ENCODE results near the gene TGIF1.

The TGIF1 gene

DNA sequence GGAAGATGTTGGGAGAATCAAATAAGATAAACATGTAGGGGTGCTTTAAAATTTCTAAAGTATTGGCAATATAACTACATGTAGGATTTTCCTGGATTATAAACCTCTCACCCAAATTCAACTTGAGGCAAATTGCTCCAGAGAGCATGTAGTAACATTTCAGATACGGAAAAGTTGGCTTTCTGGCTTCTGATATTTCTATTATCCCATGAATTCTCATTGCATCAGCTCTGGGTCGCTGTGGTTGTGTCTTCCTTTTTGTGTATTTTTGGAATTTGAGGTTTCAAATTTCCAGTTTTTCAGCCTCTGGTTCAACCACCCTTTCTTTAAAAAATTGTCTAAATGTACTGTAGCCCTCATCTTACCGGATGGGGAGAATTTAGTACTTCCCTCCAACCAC is 32.3 kb downstream of the TGIF1 start:
- DNase-seq (ENCODE audit: low read depth in 2 of 2) = no peak

DNA sequence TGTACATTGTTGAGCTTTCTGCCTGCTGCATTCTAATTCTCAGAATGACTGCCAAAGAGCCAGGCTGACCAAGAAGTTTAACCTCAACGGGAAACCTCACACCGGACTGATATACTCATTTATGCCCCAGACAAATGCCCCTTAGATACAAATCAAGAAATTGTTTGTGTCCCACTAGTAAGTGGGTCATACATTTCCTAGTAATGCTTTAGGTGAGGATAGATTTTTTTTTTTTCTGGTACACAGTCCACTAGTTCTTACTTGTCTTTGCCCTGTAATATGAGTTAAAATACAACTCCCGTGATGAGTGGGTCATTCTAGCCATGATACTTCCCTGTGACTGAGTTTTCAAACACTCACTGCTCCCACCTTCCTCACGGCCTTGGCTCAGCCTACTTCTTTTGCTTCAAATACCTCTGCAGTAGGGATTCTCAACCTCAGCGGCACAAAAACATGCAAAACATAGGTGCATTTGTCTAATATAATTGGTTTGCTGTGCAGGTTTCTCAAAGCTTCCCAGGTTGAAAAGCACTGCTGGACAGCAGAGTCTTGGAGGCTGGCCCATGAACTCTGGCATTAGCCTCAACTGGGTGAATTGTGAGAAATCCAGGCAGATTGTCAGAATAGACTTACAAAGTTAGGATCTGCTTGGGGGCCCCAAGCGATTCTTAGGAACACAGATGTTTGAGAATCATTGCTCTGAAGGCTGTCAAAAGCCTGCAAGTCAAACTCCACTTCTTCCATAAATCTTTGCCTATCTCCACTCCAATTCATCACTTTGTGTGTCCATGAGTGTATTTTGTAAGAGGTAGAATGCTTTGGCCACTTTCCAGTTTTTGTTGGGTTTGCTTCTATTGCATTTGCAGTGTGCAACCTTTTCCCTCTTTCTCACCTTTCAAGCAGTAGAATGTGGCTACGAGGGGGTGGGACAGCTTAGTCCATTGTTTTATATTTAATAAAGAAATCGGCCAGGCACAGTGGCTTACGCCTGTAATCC is 35.5 kb downstream of the TGIF1 start:
- DNase-seq (ENCODE audit: low read depth in 2 of 2) = no peak

DNA sequence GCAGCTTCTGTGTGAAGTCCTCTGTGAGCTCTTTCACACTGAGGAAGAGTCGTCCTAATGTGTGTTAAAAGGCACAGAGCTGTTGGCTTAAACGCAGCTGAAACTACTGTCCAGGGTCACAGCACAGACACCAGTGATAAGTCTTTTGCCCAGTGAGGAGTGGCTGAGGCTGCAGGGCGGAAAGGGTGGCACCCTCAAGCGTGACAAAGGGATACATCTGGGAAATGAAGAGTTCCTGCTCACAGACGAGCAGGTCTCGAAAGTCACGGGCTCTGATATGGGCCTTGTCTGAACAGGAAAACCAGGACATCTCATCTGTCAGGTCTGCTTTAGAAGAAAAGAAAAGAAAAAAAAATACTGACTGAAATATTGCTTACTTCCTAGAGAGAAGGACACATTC is 36.5 kb downstream of the TGIF1 start:
- DNase-seq (ENCODE audit: low read depth in 2 of 2) = no peak

DNA sequence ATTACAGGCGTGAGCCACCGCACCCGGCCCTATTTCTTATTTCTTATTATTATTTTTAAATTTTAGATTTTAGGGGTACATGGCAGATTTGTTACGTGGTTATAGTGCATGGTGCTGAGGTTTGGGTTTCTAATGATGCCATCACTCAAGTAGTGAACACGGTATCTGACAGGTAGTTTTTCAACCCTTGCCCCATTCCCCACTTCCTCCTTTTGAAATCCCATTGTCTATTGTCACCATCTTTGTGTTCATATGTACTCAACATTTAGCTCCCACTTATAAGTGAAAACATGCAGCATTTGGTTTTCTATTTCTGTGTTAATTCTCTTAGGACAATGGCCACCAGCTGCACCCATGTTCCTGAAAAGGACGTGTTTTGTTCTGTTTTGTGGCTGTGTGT is 39.5 kb downstream of the TGIF1 start:
- no peak for DNase-seq (ENCODE audit: low read depth in 2 of 2)

DNA sequence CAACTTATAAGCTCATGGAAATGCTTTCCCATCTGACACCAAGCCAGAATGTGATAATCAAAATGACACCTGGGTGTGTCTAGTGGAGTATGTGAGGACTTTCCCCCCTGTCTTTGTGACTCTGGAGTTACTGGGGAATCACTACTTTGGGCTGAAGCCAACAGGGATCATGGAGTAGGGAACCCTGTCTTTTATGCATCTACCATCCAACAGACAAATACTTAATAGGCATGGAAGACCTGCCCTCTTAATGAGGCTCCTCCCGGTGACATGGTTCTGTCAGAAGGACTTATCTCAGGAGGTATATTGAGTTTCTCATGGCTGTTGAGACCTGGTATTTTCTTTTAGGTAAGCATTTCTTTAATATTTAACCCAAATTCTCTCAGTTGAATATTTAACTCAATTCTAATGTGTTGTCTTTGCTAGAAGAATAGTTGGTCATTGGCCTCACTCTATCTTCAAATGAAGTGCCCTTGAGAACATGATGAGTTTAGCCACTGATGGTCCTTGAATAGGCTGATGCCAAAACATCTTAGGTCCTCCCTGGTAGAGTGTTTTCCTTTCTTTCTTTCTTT is 42.1 kb downstream of the TGIF1 start:
- DNase-seq (ENCODE audit: low read depth in 2 of 2) = no peak

DNA sequence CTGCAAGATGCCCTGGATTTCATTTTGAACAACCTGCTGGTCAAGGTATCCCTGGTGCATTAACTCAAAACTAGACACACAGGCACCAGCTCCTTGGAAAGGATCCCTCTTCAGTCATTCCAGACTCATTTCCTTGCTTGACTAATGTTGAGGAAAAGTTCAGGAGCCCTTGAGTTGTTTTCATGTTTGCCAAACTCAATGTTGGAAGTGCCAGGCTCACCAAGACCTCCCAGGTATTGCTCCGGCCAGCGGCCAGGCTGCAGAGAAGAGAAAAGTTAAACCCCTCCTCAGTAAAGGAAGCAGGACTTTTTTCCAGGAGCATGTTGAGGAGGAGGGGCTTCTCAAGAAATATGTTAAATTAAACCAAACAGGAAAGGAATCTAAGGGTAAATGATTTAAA is 42.7 kb downstream of the TGIF1 start:
- DNase-seq (ENCODE audit: low read depth in 2 of 2) = no peak

DNA sequence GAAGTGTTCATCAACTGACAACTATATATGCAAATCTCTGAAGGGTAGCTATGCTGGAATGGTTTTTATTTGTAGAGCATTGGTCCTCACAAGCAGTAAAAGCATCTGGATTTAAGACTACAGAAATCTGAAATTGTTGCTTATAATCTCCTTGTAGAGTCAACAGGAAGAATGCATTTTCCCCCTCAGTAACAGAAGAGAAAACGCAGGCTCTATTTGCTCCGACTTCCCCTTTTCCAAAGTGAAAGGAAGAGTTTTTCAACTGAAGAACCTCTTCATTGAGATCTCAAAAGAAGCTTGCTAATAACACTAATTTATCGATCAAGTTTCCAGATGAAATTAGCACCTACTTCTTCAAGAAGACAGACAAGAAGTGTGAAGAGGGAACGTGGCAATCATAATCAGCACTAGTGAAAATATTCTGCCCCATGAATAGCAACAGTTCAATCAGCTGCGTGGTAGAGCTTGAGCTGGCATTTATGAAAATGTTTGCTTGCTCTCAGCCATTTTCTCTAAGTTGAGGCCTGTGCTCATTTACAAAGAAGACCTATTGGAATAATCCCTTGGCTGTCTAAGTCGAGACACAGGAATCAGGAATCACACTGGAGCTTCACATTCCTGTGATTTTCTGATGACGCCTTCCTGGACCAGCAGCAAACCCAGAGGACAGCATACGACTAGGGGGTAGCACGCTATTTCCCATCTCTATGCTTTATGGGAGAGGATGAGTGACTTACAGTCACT is 43.7 kb downstream of the TGIF1 start:
- no peak for DNase-seq (ENCODE audit: low read depth in 2 of 2)

DNA sequence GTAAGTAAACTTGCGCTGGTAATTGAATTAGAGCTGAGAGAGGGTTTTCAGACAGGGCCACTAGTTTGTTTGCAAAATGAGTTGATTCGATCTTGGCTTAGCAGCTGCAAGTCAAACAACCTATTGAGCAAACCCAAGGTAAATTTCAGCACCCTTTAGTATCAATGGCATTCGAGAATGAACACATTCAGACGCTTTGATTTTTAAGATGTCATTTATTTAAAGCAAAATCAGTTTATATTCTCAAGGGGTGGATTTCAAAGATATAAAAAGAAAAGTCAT is 44.2 kb downstream of the TGIF1 start:
- no peak for DNase-seq (ENCODE audit: low read depth in 2 of 2)

DNA sequence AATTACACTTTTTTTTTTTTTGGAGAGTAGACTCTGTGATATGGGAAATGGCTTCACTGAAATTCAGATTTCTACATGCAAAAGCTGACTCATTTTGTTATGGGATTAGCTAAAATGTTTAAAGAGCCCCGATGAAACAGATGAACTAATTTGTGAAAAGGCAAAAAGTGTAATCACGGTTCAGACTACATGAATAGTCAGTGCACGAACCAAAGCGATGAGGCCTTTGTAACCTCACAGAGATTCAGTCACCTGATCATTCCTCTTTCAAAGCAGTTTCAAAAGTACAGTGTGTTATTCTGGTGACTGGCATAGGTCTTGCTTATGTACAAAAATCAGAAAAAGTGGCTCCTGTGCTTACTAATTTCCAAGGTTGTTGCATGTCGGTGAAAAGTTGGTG is 44.6 kb downstream of the TGIF1 start:
- DNase-seq (ENCODE audit: low read depth in 2 of 2) = no peak

DNA sequence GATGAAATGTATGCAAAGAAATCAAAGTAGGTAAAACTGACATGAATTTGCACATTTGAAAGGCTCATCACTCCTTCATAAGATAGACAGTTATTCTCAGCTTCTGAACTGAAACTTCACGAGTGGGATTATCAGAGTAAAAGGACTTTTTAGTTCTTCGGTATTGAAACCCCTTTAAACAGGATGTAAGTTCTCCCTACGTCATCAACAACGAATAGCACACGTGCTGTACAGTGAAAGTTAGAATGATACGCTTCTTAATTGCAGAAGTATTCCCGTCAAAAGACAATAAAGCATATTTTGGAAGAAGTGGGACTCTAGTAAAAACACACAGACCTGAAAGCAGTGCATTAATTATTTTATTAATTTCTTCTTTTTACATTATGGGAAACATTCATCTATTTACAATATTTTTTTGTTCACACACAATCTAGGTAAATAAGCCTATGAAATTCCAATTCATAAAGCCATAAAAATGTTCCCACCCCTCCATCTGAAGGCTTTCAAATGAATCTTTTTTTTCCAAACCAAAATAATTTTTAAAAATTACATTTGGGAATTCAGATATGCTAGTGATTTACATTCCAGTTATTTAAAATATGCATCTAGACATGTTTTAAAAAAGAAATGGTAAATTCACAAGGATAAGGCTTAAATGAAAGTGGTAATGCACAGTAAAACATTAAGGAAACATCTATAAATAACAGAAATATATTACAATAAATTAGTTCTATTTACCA is 45.9 kb downstream of the TGIF1 start:
- no peak for DNase-seq (ENCODE audit: low read depth in 2 of 2)

DNA sequence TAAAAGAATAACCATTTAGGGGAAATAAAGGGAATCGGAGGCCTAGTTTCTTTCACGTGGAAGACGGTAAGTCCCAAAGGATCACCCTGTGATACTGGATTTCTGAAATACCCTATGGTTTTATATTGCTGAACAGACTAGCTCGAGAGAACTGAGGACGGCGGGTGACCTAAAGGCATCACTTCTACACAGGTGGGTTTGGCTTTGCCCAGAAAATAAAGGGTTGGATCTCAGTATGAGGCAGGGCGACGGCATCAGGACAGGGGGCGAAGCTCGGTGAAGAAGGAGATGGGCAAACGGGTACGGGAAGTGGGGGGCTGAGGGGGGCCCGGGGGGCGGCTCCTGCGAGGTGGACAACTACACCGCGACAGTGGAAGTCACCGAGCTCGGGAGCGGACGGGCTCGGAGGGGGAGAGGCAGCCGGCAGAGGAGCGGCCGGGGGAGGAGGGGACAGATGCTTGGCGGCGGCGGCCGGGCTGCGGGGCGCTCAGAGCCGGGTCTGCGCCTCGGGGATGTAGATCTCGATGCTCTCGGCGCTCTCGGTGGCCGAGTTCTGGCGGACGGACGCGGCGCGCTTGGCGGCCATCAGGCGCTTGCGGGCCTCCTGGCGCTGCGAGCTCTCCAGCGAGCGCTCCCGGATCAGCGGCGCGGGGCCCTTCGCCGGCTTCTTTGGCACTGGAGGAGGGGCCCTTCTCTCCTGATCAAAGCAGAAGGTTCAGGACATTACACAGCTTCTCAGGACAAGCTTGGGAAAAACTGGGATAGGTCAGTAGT is 48.9 kb downstream of the TGIF1 start:
- no peak for DNase-seq (ENCODE audit: low read depth in 2 of 2)

DNA sequence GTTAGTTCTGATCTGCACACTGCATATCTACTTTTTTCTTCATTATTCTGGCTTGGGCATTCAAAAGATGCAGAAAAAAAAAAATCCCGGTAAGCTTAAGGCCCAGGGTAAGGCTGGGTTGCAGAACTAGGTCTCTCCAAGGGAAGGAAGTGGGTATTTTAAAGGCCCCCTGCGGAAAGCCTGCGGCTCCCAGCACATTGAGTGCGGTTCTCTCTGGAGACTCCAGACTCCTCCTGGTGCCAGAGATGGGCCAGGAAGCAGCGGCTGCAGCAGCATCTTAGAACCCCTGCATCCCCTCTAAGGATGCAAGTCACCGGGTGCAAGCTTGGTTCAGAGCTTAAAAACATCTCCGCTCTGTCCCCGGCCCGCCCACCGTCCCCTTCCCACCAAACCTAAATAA is 49.5 kb downstream of the TGIF1 start:
- DNase-seq (ENCODE audit: low read depth in 2 of 2) = no peak

DNA sequence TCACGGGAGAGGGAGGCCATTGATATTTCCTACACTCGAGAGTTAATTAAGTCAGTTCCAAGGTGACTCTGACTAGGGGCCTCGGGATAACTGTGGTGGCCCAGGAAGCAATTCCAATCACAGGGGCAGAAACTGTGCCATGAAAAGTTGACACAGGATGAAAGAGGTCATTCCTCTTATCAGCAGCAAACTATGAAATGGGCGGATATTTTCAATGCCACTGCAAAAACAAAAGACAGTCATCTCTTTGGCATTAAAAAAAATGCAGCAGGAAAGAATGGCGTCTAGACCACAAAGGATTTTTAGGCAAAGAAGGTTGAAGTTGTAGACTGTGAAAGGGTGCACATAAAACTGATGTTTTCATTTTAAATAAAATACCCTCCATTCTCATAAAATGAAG is 50.0 kb downstream of the TGIF1 start:
- no peak for DNase-seq (ENCODE audit: low read depth in 2 of 2)

DNA sequence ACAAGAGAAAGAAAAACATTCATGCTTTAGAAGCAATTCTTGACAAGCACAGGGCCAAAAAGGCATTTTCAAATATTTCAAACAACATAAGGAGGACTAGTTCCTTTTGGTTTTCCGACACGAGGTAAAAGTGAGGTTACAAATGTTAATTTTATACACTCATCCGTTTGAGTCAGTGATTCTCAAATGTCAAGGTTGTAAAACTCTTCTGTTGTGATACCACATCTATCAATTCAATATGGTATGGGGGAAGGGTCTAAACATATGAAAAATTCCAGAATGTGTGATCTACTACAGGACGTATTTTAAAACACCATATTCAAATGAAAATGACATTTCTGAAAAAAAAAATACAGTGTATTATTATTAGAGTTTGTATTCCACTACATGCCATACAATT is 52.7 kb downstream of the TGIF1 start:
- DNase-seq (ENCODE audit: low read depth in 2 of 2) = no peak

DNA sequence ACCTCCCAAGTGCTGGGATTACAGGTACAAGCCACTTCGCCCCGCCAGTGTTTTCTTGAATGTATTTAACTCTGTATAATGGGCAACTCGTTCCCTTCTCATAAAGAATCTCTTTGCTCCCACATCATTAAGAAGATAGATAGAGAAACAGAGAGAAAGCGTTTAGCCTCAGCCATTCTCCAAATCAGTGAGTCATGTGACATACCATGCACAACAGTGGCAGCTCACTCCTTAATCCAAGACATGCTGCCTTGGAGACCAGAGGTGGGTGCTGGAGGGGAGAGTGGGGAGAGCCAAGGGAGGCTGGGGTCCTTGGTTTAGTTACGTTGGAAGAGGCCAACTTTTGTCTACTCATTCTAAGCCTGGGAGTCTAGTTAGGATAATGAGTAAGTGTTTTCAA is 54.7 kb downstream of the TGIF1 start:
- DNase-seq (ENCODE audit: low read depth in 2 of 2) = no peak

DNA sequence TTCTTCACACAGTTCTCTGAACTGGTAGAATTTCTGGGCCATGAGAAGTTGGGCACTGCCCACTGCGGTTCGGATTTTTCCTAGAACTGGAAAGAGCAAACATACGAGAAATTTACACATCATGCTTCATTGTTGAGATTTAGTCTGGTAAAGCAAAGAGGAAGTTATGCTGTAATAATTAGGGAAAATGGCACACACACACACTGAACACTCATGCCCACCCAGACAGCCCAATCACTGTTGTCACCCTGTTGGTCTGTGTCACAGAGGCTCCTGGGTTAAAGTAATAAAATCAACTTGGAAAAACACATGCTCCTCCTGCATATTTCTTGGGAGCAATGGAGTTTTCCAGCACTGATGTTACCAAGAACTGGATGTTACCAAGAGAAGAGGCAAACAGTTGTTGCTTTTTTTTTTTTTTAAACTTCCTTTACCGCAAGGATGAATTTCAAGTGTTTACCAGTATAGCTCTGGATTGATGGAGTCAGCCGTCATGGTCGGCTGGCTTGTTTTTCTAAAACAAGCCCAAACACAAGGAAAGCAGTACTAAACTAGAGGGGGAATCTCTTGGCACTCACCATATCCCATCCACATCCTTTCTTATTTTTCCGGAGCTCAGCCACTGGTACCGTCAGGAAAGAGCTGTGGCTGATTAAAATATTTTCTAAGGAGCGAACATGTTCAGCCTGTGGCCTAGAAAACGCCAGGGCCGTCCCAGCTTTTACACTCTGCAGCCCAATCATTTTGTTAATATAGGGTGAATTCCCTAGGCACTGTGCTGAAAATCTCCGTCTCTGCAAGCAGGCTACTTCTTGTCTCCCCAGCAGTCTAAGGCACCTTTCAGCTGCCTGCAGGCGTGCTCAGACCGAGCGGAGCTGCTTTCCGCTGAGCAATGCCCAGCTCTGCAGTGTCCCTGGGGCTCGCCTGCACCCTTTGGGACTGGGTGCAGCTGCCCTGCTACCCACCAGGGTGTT is 58.9 kb downstream of the TGIF1 start:
- DNase-seq (ENCODE audit: low read depth in 2 of 2) = no peak

All from fibroblast of skin of left biceps (primary cell).